Effector memory CD8-positive, alpha-beta T cell (primary cell): ENCODE results near the gene ZNF593OS.

ENCODE experiments used
- ATAC-seq: fragments of 150-1000 bp; cut with Tn5 transposase; replicated peaks from 2 replicates; pipeline ENCODE4 v1.10.0; 2021; ENCODE audit warnings: mild to moderate bottlenecking, moderate library complexity
- DNase-seq, 3 experiments: peaks; one replicate each; pipeline ENCODE4 v3.0.0; 2021
- H3K27ac Mint-ChIP-seq, 2 donors: one replicate each; pipeline ENCODE4 v1.8.0; 2022; ENCODE audit warnings: mild to moderate bottlenecking in 2 of 2, mixed read lengths in 2 of 2, moderate library complexity in 2 of 2
- H3K27me3 Mint-ChIP-seq, 2 donors: one replicate each; pipeline ENCODE4 v1.8.0; 2022; ENCODE audit warnings: mixed read lengths in 2 of 2
- H3K36me3 Mint-ChIP-seq: one replicate; pipeline ENCODE4 v1.8.0; 2022; ENCODE audit warnings: mild to moderate bottlenecking, moderate library complexity, mixed read lengths; ENCODE audit not compliant: insufficient read depth
- H3K4me1 Mint-ChIP-seq, 2 donors: one replicate each; pipeline ENCODE4 v1.8.0; 2022; ENCODE audit warnings: low read depth in 2 of 2, mixed read lengths in 2 of 2
- H3K4me3 Mint-ChIP-seq, 2 donors: one replicate each; pipeline ENCODE4 v1.8.0; 2022; ENCODE audit warnings: mild to moderate bottlenecking in 2 of 2, mixed read lengths in 2 of 2, moderate library complexity in 2 of 2
- H3K9me3 Mint-ChIP-seq, 2 donors: one replicate each; pipeline ENCODE4 v1.8.0; 2022; ENCODE audit warnings: mixed read lengths in 2 of 2

ZNF593OS gene

DNA sequence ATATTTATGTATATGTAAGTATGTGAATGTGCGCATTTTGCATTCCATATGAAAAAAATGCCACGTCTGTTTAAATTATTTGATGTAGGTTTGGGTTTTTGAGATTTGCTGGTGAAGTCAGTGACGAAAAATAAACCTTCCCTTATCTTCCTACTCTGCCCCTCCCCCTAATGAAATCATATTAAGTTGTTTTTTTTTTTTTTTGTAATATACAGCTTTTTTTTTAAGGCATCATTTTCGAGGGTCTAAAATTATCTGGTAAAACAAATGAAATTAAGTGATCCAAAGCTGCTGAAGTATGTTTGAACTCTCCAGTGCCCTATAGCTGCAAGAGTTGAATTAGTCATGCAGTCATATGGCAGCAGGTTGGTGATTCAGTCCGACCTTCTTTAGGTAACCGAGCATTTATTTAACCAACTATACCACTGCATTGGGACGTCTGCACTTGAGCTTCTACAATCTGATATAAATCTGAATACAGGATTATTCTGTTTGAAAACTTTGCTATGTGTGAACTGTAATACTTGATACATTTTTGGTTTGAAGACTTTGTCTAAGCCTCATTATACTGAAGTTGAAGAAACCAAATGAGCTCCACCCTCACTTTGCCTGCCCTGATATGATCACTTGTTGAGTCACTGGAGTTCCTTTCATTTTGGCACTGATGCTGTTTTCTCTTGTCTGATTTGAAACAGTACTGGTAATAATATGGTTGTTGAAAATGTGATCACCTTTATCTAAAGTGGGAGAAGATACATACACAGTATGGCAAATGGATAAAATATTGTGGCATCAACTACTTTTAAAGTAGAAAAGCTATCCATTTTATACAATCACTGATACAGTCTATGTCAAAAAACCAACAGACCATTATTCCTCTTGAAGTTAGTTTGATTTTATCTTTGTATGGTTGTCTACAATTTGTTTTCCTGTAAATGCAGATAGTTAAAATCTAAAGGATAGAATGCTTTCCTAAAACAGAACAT is 48.4 kb downstream of the ZNF593OS start:
- peaks cover 28% of the 10 kb centered on the region for H3K36me3 Mint-ChIP-seq
- no peak overlapping the region for H3K4me3 Mint-ChIP-seq
- H3K27ac Mint-ChIP-seq = no peak overlapping the region
- no peaks in the 10 kb centered on the region for H3K9me3 Mint-ChIP-seq
- no peak for ATAC-seq
- H3K4me1 Mint-ChIP-seq = peaks cover 17 to 31% of the 10 kb centered on the region in 2 donors
- DNase-seq = no peak
- peaks cover 9 to 10% of the 10 kb centered on the region in 2 donors for H3K27me3 Mint-ChIP-seq

DNA sequence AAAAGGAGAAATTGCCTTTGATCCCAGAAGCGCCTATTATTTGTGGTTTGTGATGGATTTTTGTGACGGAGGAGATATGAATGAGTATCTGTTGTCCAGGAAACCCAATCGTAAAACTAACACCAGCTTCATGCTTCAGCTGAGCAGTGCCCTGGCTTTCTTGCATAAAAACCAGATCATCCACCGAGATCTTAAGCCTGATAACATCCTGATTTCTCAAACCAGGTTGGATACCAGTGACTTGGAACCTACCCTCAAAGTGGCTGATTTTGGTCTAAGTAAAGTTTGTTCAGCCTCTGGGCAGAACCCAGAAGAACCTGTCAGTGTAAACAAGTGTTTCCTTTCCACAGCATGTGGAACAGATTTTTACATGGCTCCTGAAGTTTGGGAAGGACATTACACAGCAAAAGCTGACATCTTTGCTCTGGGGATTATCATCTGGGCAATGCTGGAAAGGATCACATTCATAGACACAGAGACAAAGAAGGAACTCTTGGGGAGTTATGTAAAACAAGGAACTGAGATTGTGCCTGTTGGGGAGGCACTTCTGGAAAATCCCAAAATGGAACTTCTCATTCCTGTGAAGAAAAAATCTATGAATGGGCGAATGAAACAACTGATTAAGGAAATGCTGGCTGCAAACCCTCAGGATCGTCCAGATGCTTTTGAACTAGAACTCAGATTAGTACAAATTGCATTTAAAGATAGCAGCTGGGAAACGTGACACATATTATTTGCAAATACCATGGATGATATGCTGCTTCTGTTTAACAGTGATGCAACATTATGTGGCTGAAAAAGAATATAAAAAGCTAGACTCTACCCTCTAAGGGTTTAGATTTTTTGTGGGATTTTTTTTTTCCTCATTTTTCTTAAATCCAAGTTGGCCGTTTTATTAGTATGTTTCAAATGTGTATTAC is 49.5 kb downstream of the ZNF593OS start:
- peaks cover 33% of the 10 kb centered on the region for H3K36me3 Mint-ChIP-seq
- H3K27ac Mint-ChIP-seq = no peak overlapping the region
- H3K9me3 Mint-ChIP-seq = no peaks in the 10 kb centered on the region
- H3K4me3 Mint-ChIP-seq = no peak overlapping the region
- no peak for DNase-seq
- no peaks in the 10 kb centered on the region for H3K27me3 Mint-ChIP-seq
- ATAC-seq = no peak
- H3K4me1 Mint-ChIP-seq = peaks cover 11 to 22% of the 10 kb centered on the region in 2 donors

DNA sequence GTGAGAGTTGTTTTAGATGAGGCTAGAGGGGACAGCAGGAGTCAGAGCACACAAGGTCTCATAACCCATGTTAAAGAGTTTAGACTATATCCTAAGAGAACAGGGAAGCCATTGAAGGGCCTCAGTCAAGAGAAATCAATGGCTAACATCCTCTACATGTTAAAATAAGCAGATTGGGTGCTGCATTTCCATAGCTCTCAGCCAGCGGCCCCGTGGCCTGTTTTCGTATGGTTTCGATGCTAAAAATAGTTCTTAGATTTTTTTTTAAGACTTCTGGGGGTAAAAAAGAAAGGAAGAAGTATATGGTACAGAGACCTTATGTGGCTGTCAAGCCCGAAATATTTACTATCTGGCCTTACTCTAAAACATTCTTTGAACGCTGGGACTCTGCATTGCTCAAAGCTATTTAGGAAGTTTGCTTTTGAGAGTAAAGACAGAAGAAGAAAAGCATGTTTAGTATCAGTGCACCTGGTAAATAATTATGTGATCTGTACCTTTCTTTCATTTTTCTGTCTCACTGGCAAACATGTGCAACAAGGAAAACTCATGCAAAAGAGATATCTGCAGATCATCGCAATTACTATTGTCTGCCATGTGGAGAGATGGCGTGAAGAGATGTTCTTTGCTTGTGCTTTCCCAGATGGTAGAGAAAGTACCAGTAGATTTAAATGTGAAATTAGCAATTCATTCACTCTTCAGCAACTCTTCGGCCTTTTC is 51.6 kb downstream of the ZNF593OS start:
- Mint-ChIP-seq H3K27ac (peak overlapping the region in 1 of 2 donors; percentile 25), H3K4me3 (no peak overlapping the region), H3K4me1 (peaks cover 4 to 12% of the 10 kb centered on the region in 2 donors), H3K36me3 (peaks cover 29% of the 10 kb centered on the region), H3K27me3 (no peaks in the 10 kb centered on the region), H3K9me3 (no peaks in the 10 kb centered on the region)
- no peak for ATAC-seq
- DNase-seq = no peak
